Retinal pigment epithelial cell (primary cell): Measurements from ENCODE around the gene CD3D.

Experiments used
- DNase-seq: peaks from one replicate; pipeline ENCODE4 v3.0.0-alpha.2; 2010; ENCODE audit warnings: low read depth
- H3K4me3 ChIP-seq: 2 replicates; pipeline ENCODE4 v1.5.1; 2011; ENCODE audit warnings: mild to moderate bottlenecking, low read length, control low read depth, moderate library complexity
- CTCF ChIP-seq: conservative IDR thresholded peaks from 2 replicates; pipeline ENCODE4 v1.5.1; 2011; ENCODE audit warnings: low read depth, low read length, control low read depth, inconsistent platforms

Gene CD3D

DNA sequence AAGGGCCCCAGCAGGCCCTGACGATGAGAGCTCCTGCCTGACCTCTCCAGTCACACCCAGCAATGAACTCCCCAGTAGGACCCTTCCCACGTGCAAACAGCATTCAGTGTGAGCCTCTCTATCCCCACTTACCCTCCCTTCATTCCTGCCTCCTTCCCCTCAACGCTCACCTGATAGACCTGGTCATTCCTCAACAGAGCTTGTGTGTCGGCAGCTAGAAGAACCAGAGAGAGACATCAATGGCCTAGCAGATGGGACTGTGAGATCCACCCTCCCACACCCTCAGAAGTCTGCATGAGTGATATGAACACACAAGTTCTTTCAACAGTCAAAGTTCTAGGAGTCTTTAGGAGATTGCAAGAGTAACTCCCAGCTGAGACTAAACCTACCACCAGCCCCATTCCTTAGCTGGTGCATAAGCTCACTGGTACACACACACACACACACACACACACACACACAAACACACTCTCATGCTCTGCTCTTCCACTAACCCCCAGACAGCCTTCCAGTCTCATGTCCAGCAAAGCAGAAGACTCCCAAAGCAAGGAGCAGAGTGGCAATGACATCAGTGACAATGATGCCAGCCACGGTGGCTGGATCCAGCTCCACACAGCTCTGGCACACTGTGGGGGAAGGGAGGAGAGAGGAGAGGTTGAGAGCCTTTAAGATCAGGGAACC lies 3.1 kb downstream of the CD3D start:
- no peak for DNase-seq
- no peak for TF ChIP-seq CTCF
- H3K4me3 ChIP-seq: no peak overlapping the region

DNA sequence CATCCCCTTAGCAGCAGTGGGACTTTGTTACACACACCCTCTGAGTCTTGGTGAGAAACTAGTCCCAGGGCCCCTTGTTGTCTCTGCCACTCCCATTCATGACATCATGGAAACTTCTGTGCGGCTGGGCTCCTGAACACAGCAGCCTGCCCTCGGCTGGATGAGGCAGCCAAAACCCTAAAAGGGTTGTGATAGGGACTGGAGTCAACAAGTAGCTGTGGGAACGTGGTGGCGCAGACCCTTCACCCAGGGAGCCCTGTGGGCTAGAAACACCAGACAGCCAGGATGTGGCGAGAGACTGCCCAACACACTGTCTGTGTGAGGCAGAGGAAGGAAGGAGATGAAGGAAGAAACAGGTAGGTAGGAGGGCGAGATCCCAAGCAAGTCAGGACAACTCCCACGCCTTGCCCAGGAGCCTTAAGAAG lies 3.9 kb downstream of the CD3D start:
- TF ChIP-seq CTCF: no peak
- DNase-seq: no peak

DNA sequence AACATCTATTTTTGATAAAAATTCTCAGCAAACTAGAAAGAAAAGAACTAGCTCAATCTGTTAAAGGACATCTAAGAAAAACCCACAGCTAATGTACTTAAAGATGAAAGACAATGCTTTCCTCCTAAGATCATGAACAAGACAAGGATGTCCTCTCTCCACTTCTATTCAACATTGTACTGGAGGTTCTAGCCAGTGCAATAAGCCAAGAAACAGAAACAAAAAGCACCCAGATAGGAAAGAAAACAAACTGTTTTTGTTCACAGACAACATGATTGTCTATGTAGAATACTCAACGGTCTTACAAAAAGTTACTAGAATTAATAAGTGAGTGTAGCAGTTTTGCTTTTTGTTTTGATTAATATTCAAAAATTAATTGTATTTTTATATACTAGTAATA lies 7.8 kb downstream of the CD3D start:
- TF ChIP-seq CTCF: no peak
- DNase-seq: no peak
- no peak overlapping the region for H3K4me3 ChIP-seq

More for the DNA sequence above, 3.9 kb downstream of the CD3D start:
- no peak overlapping the region for H3K4me3 ChIP-seq

GRCh38 chr11:118328745-118329144 lies 13.8 kb downstream of the CD3D start:
- no peak for TF ChIP-seq CTCF
- no peak overlapping the region for H3K4me3 ChIP-seq
- no peak for DNase-seq

DNA sequence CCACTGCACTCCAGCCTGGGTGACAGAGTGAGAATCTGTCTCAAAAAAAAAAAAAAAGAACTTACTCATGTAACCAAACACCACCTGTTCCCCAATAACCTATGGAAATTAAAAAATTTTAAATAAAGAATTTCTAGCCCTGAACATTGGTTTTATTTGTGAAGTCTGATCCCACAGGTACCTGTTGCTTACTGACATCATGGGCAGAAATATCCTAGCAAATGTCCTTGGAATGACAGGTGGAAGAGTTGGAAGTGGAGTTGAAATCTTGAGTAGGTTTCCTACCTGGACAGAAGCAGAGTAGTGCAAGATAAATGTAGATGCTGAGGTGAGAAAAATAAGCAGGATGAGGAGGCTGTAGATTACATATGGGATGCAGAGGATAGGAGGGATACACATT lies 17.2 kb downstream of the CD3D start:
- no peak for DNase-seq
- TF ChIP-seq CTCF: no peak

DNA sequence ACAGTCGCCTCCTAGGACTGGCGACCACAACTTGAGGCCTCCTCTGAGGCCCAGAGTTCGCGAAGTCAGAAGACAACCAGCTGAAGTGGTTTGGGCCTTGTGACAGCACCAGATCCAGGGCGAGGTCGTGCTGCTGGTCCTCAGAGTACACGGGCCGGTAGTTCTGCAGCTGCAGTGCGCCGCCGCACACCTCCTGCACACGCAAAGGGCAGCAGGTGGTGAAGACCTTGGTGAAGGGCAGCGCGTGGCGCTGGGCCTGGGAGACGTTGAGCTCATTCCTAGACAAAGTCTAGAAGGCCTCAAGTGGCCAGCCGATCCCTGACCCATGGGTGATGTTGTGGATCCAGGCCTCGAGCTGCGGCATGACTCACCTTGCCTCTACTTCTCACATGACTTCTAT lies 19.8 kb downstream of the CD3D start:
- no peak for TF ChIP-seq CTCF
- no peak overlapping the region for H3K4me3 ChIP-seq
- DNase-seq: no peak

More for the DNA sequence above, 17.2 kb downstream of the CD3D start:
- no peak overlapping the region for H3K4me3 ChIP-seq

DNA sequence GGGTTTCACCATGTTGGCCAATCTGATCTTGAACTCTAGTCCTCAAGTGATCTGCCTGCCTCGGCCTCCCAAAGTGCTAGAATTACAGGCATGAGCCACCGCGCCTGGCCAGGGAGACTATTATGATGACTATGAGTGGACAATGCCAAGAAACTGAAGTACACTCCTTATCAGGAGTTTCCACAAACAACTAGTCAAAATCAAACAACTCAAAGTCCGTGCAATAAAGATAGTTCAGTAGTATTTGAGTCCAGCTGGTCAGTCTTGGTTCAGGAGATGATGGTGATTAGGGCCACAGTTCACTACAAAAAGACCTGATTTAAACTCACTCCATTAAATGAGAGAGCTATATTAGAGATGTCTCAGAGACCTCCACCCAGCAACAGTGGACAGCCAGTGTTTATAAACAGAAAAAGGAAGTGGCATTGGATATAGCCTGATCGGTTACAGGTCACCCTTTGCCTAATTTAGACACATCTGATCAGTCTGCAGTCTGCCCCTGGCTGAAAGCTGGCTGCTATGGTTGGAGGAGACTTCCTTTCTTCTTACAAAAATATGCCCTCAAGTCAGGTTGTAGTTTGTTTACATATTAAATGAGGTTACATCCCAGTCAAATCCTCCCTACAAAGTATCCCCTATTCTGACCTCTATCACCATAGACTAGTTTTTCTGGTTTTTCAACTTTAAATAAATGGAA lies 21.0 kb downstream of the CD3D start:
- no peak overlapping the region for H3K4me3 ChIP-seq
- no peak for TF ChIP-seq CTCF
- DNase-seq: no peak
